Measurements from ENCODE around the gene SYNPR. TPM values are rescaled to one million over a fixed set of nuclear protein-coding genes. Genes with fewer than 3 reads are reported as not detected.

SYNPR gene
- polyA plus RNA-seq, 1 donor from 2014 or later: 2.0 TPM

DNA sequence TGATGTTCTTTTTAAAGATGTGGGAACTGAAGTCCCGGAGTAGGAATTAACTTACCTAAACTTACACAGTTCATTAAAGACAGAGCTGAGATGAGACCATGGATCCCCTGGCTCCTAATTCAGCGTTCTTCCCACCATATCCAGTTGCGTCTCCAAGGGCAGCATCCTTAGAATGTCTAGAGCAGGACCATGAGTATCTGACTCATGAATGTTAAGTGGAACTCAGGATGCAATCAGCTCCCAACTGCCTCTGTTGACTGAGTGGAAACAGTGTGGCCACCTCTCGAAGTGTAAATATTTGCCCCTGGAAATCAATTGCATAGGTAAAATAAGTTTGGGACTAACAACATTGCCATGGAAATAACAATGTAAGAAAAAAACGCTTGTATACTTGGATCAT lies 376.8 kb downstream of the SYNPR start:
- Histone ChIP-seq H3K9ac (ENCODE audit: low read length) (no peak overlapping the region), H3K79me2 (replicated peaks; ENCODE audit: insufficient read depth, low read length) (no peaks in the 10 kb centered on the region)

DNA sequence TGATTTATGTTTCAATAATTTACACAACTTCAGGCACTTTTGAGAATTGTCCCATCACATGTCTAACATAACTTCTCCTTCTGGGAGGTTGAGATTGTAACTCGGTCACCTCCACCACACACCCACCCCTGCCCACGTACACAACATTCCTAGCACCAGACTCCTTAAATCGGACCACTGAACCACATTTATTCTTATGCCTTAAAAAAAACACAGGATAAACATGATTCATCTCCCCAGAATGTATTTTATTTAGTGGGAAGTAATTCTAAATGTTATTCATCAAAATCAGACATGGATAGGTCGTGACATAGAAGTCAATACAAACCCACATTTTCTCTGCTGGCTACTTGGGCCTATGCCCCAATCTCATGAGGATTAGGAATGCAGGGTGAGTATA lies 377.4 kb downstream of the SYNPR start:
- no peaks in the 10 kb centered on the region for H3K79me2 ChIP-seq (replicated peaks; ENCODE audit: insufficient read depth, low read length)
- H4K20me1 ChIP-seq (ENCODE audit: insufficient read depth): no peaks in the 10 kb centered on the region
- H3K4me3 ChIP-seq (ENCODE audit: low read length): no peak overlapping the region
- no peaks in the 10 kb centered on the region for H3K9me3 ChIP-seq (ENCODE audit: low read length)
- H3K4me2 ChIP-seq (ENCODE audit: low read length): no peak overlapping the region
- TF ChIP-seq, protein P1, sequence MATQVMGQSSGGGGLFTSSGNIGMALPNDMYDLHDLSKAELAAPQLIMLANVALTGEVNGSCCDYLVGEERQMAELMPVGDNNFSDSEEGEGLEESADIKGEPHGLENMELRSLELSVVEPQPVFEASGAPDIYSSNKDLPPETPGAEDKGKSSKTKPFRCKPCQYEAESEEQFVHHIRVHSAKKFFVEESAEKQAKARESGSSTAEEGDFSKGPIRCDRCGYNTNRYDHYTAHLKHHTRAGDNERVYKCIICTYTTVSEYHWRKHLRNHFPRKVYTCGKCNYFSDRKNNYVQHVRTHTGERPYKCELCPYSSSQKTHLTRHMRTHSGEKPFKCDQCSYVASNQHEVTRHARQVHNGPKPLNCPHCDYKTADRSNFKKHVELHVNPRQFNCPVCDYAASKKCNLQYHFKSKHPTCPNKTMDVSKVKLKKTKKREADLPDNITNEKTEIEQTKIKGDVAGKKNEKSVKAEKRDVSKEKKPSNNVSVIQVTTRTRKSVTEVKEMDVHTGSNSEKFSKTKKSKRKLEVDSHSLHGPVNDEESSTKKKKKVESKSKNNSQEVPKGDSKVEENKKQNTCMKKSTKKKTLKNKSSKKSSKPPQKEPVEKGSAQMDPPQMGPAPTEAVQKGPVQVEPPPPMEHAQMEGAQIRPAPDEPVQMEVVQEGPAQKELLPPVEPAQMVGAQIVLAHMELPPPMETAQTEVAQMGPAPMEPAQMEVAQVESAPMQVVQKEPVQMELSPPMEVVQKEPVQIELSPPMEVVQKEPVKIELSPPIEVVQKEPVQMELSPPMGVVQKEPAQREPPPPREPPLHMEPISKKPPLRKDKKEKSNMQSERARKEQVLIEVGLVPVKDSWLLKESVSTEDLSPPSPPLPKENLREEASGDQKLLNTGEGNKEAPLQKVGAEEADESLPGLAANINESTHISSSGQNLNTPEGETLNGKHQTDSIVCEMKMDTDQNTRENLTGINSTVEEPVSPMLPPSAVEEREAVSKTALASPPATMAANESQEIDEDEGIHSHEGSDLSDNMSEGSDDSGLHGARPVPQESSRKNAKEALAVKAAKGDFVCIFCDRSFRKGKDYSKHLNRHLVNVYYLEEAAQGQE (IDR thresholded peaks at IDR 0.05; ENCODE audit: borderline replicate concordance): no peak
- TF ChIP-seq SMC3 (conservative IDR thresholded peaks at IDR 0.05; ENCODE audit: poor library complexity) (no peak), MXI1 (conservative IDR thresholded peaks at IDR 0.05; ENCODE audit: poor library complexity, severe bottlenecking) (no peak), TAF1 (IDR thresholded peaks at IDR 0.05; ENCODE audit: low read depth) (no peak), EZH2 (IDR thresholded peaks at IDR 0.05; ENCODE audit: borderline replicate concordance, insufficient read depth, low read length, poor library complexity, severe bottlenecking) (no peak), EP300 (conservative IDR thresholded peaks at IDR 0.05; ENCODE audit: poor library complexity, severe bottlenecking) (no peak)
- TF ChIP-seq, protein P2, sequence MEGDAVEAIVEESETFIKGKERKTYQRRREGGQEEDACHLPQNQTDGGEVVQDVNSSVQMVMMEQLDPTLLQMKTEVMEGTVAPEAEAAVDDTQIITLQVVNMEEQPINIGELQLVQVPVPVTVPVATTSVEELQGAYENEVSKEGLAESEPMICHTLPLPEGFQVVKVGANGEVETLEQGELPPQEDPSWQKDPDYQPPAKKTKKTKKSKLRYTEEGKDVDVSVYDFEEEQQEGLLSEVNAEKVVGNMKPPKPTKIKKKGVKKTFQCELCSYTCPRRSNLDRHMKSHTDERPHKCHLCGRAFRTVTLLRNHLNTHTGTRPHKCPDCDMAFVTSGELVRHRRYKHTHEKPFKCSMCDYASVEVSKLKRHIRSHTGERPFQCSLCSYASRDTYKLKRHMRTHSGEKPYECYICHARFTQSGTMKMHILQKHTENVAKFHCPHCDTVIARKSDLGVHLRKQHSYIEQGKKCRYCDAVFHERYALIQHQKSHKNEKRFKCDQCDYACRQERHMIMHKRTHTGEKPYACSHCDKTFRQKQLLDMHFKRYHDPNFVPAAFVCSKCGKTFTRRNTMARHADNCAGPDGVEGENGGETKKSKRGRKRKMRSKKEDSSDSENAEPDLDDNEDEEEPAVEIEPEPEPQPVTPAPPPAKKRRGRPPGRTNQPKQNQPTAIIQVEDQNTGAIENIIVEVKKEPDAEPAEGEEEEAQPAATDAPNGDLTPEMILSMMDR (IDR thresholded peaks at IDR 0.05; ENCODE audit: poor library complexity, severe bottlenecking): no peak
- no peaks in the 10 kb centered on the region for H3K9me2 ChIP-seq (ENCODE audit: insufficient read depth, low read length)
- no peaks in the 10 kb centered on the region for H3K27me3 ChIP-seq (ENCODE audit: insufficient read depth, low read depth, low read length)
- no peak overlapping the region for H3K27ac ChIP-seq (ENCODE audit: low read length)
- H2AFZ ChIP-seq (ENCODE audit: low read depth, low read length): no peak overlapping the region
- H3K9ac ChIP-seq (ENCODE audit: low read length): no peak overlapping the region
- H3K36me3 ChIP-seq (ENCODE audit: insufficient read depth, low read length): no peaks in the 10 kb centered on the region
- no peaks in the 10 kb centered on the region for H3F3A ChIP-seq (ENCODE audit: insufficient read depth, low read length, poor library complexity, severe bottlenecking)

More for the DNA sequence above, 376.8 kb downstream of the SYNPR start:
- Histone ChIP-seq H3K4me3 (ENCODE audit: low read length) (no peak overlapping the region), H3K4me2 (ENCODE audit: low read length) (no peak overlapping the region), H3K27ac (ENCODE audit: low read length) (no peak overlapping the region), H3K27me3 (ENCODE audit: insufficient read depth, low read depth, low read length) (no peaks in the 10 kb centered on the region), H3K9me2 (ENCODE audit: insufficient read depth, low read length) (no peaks in the 10 kb centered on the region), H3K9me3 (ENCODE audit: low read length) (no peaks in the 10 kb centered on the region), H2AFZ (ENCODE audit: low read depth, low read length) (no peak overlapping the region), H3K36me3 (ENCODE audit: insufficient read depth, low read length) (no peaks in the 10 kb centered on the region), H4K20me1 (ENCODE audit: insufficient read depth) (no peaks in the 10 kb centered on the region), H3F3A (ENCODE audit: insufficient read depth, low read length, poor library complexity, severe bottlenecking) (no peaks in the 10 kb centered on the region)
- TF ChIP-seq EZH2 (IDR thresholded peaks at IDR 0.05; ENCODE audit: borderline replicate concordance, insufficient read depth, low read length, poor library complexity, severe bottlenecking): no peak
- TF ChIP-seq SMC3 (conservative IDR thresholded peaks at IDR 0.05; ENCODE audit: poor library complexity): no peak
- no peak for TF ChIP-seq EP300 (conservative IDR thresholded peaks at IDR 0.05; ENCODE audit: poor library complexity, severe bottlenecking)
- TF ChIP-seq MXI1 (conservative IDR thresholded peaks at IDR 0.05; ENCODE audit: poor library complexity, severe bottlenecking): no peak
- TF ChIP-seq, protein P1 (IDR thresholded peaks at IDR 0.05; ENCODE audit: borderline replicate concordance): no peak
